Renal cortex interstitium (tissue), 15 donors: ENCODE results near the gene TULP3. TPM values are rescaled to one million over a fixed set of nuclear protein-coding genes. Genes with fewer than 3 reads are reported as not detected.
A peak's percentile ranks its signal among the peaks of the same experiment; 100 is the strongest.

Source experiments
- DNase-seq, 11 donors: peaks; one replicate each; pipeline ENCODE4 v3.0.0-alpha.2; 2013; ENCODE audit warnings: low read depth in 9 of 11, low spot score in 4 of 11; ENCODE audit errors: extremely low read depth in 1 of 11
- long read RNA-seq, 16 experiments: transcript quantifications; one replicate each; lab custom pipeline, GENCODE V29; 2026
- polyA plus RNA-seq, 3 donors: library from polyadenylated mRNA; unstranded; fragments of 120-200 nt; gene quantifications; one replicate each; pipeline ENCODE4 v1.2.1, GENCODE V29; 2013; ENCODE audit not compliant: insufficient read length in 3 of 3

TULP3 gene, protein sequence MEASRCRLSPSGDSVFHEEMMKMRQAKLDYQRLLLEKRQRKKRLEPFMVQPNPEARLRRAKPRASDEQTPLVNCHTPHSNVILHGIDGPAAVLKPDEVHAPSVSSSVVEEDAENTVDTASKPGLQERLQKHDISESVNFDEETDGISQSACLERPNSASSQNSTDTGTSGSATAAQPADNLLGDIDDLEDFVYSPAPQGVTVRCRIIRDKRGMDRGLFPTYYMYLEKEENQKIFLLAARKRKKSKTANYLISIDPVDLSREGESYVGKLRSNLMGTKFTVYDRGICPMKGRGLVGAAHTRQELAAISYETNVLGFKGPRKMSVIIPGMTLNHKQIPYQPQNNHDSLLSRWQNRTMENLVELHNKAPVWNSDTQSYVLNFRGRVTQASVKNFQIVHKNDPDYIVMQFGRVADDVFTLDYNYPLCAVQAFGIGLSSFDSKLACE
- 10 to 100 TPM; 32.5 to 35.4 (median 32.7) TPM for polyA plus RNA-seq
- long read RNA-seq, donor 1, partial matches to known transcripts = 0 of 3 reads
- long read RNA-seq, donor 1, other reads (novel, unspliced or antisense) = 0 of 3 reads
- long read RNA-seq, donor 2, partial matches to known transcripts = 0 of 1 reads
- long read RNA-seq, donor 2, other reads (novel, unspliced or antisense) = 0 of 1 reads
- long read RNA-seq, donor 3, transcript TULP3-202 (11 exons, 3,076 nt) = major isoform, 6 of 6 reads
- long read RNA-seq, donor 3, partial matches to known transcripts = 0 of 6 reads
- long read RNA-seq, donor 3, other reads (novel, unspliced or antisense) = 0 of 6 reads
- long read RNA-seq, donor 4, partial matches to known transcripts = 7 of 11 reads
- long read RNA-seq, donor 4, other reads (novel, unspliced or antisense) = 0 of 11 reads
- long read RNA-seq, donor 5 = 0 reads
- long read RNA-seq, donor 6, transcript TULP3-202 (11 exons, 3,076 nt) = major isoform, 11 of 11 reads
- long read RNA-seq, donor 6, partial matches to known transcripts = 0 of 11 reads
- long read RNA-seq, donor 6, other reads (novel, unspliced or antisense) = 0 of 11 reads
- long read RNA-seq, donor 7, transcript TULP3-202 (11 exons, 3,076 nt) = major isoform, 5 of 5 reads
- long read RNA-seq, donor 7, partial matches to known transcripts = 0 of 5 reads
- long read RNA-seq, donor 7, other reads (novel, unspliced or antisense) = 0 of 5 reads
- long read RNA-seq, donor 8, transcript TULP3-202 (11 exons, 3,076 nt) = major isoform, 5 of 5 reads
- long read RNA-seq, donor 8, partial matches to known transcripts = 0 of 5 reads
- long read RNA-seq, donor 8, other reads (novel, unspliced or antisense) = 0 of 5 reads
- long read RNA-seq, donor 9, partial matches to known transcripts = 9 of 10 reads
- long read RNA-seq, donor 9, other reads (novel, unspliced or antisense) = 0 of 10 reads
- long read RNA-seq, donor 10, partial matches to known transcripts = 0 of 4 reads
- long read RNA-seq, donor 10, other reads (novel, unspliced or antisense) = 0 of 4 reads
- long read RNA-seq, donor 11, partial matches to known transcripts = 0 of 2 reads
- long read RNA-seq, donor 11, other reads (novel, unspliced or antisense) = 0 of 2 reads
- long read RNA-seq, donor 12, partial matches to known transcripts = 0 of 3 reads
- long read RNA-seq, donor 12, other reads (novel, unspliced or antisense) = 0 of 3 reads
- long read RNA-seq, donor 13 = 0 reads
- long read RNA-seq, donor 14, transcript TULP3-202 (11 exons, 3,076 nt) = major isoform, 5 of 5 reads
- long read RNA-seq, donor 14, partial matches to known transcripts = 0 of 5 reads
- long read RNA-seq, donor 14, other reads (novel, unspliced or antisense) = 0 of 5 reads
- long read RNA-seq, donor 15, transcript TULP3-202 (11 exons, 3,076 nt) = major isoform, 5 of 5 reads
- long read RNA-seq, donor 15, partial matches to known transcripts = 0 of 5 reads
- long read RNA-seq, donor 15, other reads (novel, unspliced or antisense) = 0 of 5 reads
- long read RNA-seq, donor 16, transcript TULP3-202 (11 exons, 3,076 nt) = major isoform, 16 of 37 reads
- long read RNA-seq, donor 16, partial matches to known transcripts = 21 of 37 reads
- long read RNA-seq, donor 16, other reads (novel, unspliced or antisense) = 0 of 37 reads

DNA sequence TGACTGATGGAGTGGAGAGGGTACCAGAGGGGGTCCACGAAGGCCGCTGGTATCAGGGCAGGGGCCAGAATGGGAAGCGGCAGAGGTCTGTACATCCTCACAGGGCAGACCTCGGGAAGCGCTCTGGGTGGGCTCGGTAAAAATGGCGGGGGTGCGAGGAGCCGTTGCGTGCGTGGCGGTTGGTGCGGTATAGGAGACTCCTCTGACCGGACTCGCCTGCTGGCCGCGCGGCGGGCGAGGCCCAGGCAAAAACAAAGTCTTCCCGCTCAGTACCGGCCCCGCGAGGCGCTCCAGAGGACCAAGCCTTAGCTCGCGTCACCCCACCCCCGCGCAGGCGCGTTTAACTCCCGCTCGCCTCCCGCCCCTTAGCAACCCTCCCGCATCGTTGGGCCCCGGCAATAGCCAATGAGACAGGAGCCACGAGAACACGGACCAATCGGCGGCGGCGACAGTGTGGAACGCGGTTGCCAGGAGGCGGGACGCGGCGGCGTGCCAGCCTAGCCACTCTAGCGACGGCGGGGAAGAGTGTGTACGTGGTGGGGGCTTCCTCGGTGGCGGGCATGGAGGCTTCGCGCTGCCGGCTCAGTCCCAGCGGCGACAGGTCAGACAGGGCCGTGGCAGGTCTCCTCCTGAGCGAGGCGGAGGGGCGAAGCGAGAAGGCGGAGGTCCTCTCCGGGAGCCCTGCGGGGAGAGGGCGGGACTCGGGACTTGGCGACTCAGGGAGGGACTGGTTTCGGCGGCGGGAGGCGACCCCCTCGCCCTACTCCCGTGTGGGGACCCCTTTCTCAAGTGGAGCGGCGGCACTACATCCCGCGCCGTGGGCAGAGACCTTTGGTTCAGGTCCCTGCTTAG lies at the start of gene TULP3:
TULP3 (plus strand) TSS at position 504 of the 852 bp plus-strand sequence; CDS start at position 561, 57 bp downstream.
- peak in 10 of 11 donors; percentile 93 to 98 (median 96) for DNase-seq

DNA sequence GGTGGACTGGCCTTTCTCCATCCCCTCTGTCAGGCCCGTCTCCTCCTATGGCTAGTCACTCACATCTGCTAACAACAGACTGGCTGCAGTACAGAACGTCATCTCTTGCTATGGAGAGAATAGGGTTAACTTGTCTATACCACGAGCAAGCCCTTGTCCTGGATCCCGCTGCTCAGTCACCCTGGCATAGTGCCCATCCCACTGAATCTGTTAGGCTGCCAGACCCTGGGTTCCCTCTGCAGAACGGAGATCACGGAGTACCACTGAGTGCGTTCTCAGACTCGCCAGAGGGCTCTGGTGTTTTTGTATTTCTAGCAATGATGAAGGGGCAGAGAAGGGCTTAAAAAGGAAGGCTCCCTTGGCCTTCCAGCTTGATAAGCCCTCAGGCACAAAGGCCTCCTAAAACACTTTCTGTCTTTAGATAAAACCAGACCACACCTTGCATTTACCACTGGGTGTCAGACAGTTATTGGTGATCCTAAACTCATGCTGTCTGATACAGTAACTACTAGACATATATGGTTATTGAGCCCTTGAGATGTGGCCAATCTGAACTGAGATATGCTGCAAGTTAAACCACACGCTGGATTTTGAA lies 49.5 kb upstream of the TULP3 start:
- DNase-seq = no peak

DNA sequence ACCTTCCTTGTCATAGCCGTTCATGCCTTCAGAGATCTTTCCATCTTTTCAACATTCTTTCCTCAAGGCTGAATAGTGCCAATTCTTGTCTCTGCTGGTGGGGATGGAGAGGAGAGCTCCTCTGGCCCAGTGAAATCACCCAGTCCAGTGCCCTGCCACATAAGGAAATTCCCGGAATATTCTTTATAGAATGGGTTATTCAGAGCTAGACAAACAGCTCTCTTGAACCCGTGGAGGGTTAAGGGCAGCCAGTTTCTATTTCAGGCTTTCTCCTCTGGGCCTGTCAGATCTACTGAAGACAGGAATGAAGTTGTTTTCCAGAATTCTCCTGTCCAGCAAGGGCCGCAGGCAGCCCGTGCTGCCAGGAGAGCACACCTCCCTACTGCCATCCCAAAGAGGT lies 47.7 kb upstream of the TULP3 start:
- no peak for DNase-seq

DNA sequence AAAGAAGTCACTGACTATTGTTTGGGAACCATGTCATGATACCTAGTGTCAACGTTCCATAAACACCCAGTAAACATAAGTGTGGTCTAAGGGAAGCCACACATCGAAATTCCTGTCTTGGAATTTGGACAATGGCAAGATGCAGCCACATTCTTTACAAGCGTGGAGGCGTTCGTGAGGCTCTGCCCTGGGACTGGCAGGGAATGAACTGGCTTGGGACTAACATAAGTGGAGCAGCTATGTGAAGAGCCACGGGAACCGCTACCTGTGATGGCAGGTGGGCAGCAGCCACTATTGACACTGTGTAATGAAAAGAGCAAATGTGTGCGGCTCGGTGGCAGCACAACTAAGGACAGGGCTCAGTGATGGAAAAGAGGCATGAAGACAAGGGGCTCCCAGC lies 45.9 kb upstream of the TULP3 start:
- no peak for DNase-seq

DNA sequence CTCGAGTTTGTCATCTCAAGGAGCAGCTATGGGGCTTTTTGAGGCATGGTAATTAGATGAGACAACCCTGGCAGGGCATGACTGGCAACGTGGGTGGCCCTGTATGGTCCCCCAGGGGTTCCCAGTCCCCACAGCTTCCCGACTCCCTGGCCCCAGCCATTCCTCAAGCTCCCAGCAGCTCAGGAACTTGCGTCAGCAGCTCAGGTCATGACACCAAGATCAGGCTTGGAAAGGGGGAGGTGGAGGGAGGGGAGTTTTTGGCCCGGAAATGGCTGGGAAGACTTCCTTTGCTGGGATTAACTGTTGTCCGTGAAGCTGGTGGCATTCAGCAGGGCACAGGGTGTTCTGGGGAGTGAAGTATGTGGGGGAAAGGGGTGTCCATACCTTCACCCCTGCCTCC lies 45.4 kb upstream of the TULP3 start:
- peak in 5 of 11 donors; percentile 42 to 53 (median 44) for DNase-seq

DNA sequence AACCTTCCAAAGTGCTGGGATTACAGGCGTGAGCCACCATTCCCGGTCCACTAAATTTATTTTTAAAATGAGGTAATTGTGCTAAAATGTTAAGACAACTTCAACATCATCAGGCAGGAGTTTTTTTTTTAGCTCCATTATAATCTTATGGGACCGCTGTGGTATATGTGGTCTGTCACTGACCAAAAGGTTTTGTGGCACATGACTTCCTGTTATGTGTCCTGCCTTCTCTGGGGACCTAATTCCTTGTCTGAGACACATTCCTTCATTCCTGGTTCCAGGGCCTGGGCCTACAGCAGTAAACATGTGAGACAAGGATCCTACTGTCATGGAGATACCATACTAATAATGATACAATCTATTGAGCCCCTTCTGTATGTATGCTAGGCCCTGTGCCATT lies 38.8 kb upstream of the TULP3 start:
- DNase-seq = no peak

DNA sequence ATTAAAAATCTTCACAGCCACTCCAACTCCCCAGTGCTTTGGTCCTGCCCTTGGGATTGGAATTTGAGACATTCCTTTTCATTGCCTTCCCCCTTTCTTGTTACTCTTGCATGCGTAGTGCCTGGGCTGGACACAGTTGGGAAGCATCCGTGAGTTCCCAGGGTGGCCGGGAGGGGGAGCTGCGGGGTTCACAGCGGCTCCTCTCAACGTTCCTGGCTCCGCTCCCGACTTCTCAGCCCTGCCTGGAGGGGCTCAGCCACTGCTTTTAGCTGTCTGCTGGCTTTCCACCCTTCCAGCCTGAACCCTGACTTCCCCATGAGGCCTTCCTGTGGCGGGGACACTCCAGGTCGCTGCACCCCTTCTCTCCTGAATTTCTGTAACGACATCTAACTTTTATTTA lies 37.1 kb upstream of the TULP3 start:
- DNase-seq = peak in 7 of 11 donors; percentile 61 to 77 (median 74)

DNA sequence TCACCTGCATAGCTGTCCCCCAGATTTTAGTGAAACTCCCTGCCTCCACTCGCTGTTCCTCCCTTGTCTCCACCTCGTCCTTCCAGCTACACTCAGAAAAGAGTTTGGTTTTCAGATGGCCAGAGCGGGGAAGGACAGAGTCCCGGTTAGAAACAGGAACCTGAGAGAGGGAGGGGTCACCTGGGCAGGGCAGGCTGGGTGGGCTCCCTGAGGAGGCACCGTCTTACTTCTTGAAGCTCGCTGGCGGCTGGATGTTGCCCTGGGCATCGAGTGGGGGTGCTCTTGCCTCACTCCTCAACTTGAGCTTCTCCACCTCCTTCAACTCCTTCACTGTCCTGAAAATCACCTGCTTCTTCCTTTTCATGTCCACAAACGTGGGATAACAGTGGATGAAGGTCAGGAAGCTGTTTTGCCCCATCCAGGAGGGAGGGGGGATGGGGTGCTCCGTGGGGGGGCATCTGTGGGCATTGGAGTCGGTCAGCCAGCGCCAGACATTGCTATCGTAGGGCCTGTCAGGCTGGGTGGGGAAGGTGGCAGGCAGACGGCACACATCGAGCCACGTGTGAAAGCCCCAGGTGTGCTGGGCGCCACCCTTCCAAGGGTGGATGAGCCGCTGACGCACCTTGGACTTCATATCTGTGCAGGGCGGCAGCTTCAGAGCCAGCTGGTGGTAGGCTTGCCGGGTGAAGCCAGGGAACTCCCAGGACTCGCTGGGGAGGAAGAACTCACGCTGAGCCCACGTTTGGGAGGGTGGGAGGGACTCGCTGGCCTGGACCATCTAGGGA lies 35.8 kb upstream of the TULP3 start:
- no peak for DNase-seq

DNA sequence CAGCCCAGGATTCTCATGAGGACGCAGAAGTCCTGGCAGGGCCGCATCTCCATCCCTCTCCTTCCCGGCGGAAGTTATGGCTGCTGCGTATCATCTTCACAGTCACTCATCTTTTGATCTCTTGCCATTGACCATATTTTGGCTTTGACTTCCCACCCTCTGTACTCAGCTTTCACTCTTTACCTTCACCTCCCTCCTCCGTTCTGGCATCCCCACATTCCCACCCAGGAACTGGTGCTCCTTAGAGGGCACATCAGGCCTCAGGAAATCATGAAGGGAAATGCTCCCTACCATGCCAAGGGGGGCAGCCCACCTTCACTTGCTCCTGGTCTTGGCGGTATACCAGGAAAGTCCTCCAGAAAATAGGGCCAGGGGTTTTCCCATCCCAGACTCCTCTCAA lies 35.1 kb upstream of the TULP3 start:
- DNase-seq = no peak

DNA sequence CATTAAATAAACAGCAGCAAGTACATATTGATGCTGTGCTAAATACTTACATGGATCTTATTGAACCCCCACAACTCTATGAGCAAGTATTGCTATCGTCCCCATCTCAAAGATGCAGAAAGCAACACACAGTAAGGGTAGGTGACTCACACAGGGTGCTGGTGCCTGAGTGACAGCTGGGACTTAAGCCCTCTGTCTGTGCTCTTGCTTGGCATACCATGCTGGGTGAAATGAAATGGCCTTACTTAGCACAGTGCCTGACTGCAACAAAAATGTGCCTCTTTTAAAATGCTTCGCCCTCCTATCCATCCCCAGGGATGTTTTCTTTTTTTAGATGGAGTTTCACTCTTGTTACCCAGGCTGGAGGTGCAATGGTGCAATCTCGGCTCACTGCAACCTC lies 34.6 kb upstream of the TULP3 start:
- DNase-seq = no peak

DNA sequence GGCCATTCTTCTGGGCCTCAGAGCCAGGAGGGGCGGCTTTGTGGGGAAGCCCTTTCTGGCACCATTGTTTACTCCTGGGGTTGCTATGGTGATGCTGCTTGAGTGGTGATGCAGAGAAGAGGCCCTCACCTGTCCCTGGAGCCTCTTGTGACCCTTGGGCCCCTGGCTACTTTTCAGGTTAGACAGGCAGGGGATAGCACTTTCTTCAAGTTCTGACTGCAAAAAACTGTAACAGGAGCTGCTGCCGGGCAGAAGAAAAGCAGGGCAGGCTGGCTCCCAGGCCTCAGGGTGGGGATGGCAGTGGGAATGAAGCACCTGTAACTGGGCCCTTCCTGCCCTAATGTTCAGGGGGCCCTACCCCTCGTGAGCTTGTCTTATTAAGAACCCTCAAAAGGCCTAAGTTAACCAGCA lies 33.7 kb upstream of the TULP3 start, which contains the start of gene TEX52:
TEX52 (minus strand) TSS at position 19 of the 411 bp plus-strand sequence; CDS start at position 6, 13 bp downstream.
- DNase-seq = peak in 2 of 11 donors; percentile 34 to 46

DNA sequence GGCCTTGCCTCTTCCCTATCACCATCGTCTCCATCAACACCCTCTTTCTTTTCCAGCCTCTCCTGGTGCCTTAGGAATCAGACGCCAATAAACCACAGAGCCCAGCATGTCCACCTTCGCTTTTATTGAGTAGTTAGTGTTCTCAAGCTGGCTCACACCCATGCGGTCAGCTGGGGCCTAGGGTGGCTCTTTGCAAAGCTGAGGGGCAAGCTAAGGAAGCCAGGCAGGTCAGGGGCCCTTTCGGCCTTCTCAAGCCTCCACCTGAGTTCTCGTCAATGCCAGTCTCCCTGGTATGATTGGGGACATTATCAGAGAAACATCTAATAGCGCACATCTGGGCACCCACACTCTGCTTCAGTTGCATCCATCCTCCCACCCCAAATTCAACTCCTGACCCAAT lies 33.1 kb upstream of the TULP3 start:
- DNase-seq = no peak

DNA sequence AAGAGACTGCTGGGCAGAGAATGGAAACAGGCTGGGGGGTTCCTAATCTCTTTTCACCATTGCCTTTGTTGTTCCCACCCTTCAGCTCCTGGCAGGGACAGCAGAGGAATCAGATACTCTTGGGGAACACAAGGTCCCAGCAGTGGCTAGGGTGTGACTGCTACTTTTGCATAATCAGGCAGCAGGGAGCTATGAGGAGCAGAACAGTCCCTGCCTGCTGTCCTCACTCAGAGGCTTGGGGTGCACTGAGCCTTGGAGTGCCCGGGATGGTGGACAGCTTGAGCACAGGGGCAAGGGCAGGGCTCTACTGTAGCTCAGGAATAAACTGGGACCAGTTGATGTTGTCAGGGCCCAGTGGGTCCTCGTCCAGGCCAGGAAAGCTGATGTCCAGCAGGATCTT lies 32.4 kb upstream of the TULP3 start:
- DNase-seq = no peak

DNA sequence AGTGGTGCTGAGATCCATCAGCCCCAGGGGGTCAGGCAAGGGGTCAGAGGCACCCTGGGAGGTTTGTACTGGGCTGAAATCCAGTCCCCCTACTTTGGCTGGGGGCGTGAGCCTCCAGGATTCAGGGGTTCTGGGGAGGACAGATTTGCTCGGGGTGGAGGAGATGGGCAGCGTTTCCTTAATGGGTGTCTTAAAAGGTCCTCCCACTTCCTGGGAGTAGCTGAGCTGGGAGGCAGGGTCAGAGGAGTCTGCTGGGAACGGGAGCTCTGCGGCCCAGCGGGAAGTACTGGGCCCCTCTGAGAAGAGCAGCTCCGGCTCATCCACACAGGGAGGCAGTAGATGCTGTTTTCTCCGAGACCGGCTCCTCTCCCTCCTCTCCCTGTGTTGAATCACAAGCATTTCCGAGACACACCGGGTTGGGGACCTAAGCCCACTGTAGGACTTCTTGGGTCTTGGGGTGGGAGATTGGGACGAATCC lies 31.7 kb upstream of the TULP3 start:
- DNase-seq = no peak

DNA sequence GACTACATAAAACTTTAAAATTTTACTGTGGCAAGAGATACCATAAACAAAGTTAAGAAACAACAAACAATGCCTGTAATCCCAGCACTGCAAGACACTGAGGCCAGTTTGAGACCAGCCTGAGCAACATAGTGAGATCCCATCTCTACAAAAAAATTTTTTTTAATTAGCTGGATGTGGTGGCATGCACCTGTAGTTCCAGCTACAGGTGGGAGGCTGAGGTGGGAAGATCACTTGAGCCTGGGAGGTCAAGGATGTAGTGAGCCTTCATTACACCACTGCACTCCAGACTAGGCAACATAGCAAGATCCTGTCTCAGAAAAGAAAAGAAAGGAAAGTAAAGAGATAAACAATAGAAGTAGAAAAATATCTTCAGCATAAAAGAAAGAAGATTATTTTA lies 30.5 kb upstream of the TULP3 start:
- no peak for DNase-seq
